Activated T-cell treated with anti-CD3 and anti-CD28 coated beads, Interleukin-2, amount 50 U/mL, for 72 hours (primary cell): ENCODE results near the gene MID1IP1. TPM values are rescaled to one million over a fixed set of nuclear protein-coding genes. Genes with fewer than 3 reads are reported as not detected.

Experiments
- ATAC-seq, 2 donors: fragments of 150-1000 bp; cut with Tn5 transposase; replicated peaks in 1 of 2; 2 replicates each; pipeline ENCODE4 v1.10.0; 2021; ENCODE audit warnings: moderate library complexity in 2 of 2, mild to moderate bottlenecking in 1 of 2
- DNase-seq, 2 donors: peaks; one replicate each; pipeline ENCODE4 v3.0.0; 2021 to 2022; ENCODE audit warnings: mixed read lengths in 1 of 2
- H3K27ac Mint-ChIP-seq: one replicate; pipeline ENCODE4 v1.8.0; 2022; ENCODE audit warnings: mild to moderate bottlenecking, moderate library complexity, mixed read lengths
- H3K27me3 Mint-ChIP-seq: one replicate; pipeline ENCODE4 v1.8.0; 2022; ENCODE audit warnings: low read depth, mixed read lengths
- H3K36me3 Mint-ChIP-seq, 2 donors: one replicate each; pipeline ENCODE4 v1.8.0; 2022; ENCODE audit warnings: mixed read lengths in 2 of 2, mild to moderate bottlenecking in 1 of 2; ENCODE audit not compliant: insufficient read depth in 2 of 2
- H3K4me1 Mint-ChIP-seq: one replicate; pipeline ENCODE4 v1.8.0; 2022; ENCODE audit warnings: low read depth, mixed read lengths
- H3K4me3 Mint-ChIP-seq, 2 donors: one replicate each; pipeline ENCODE4 v1.8.0; 2022; ENCODE audit warnings: mild to moderate bottlenecking in 2 of 2, mixed read lengths in 2 of 2, moderate library complexity in 2 of 2
- H3K9me3 Mint-ChIP-seq, 2 donors: one replicate each; pipeline ENCODE4 v1.8.0; 2022; ENCODE audit warnings: mixed read lengths in 2 of 2
- total RNA-seq, 2 donors: library from RNA; stranded (reverse); gene quantifications; one replicate each; pipeline ENCODE4 v1.2.3, GENCODE V29; 2022

The MID1IP1 gene
- total RNA-seq, 2 donors from 2014 or later, result 118 to 133 TPM

DNA sequence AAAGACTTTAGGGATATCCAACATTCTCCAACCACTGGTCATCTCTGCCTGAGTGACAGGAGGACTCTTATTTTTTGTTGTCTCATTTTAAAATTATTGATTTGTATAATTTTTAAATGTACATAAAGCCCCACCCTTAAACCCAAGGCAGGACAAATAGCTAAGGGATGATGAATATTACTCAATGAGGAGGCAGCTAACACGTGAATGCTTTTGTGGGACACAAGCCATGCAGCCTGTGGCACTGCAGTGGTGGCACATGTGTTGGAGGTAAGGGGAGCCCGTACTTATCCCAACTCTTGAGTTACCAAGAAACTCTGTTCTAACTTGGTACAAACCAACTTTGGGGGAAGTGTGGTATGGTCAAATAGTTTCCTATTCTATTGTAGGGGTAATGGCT is 19.5 kb downstream of the MID1IP1 start:
- ATAC-seq, result no peak
- Mint-ChIP-seq H3K27me3 (no peaks in the 10 kb centered on the region), H3K36me3 (peaks cover 0 to under 1% of the 10 kb centered on the region in 2 donors), H3K27ac (no peak overlapping the region), H3K4me3 (no peak overlapping the region), H3K4me1 (no peaks in the 10 kb centered on the region), H3K9me3 (no peaks in the 10 kb centered on the region)
- DNase-seq, result no peak

DNA sequence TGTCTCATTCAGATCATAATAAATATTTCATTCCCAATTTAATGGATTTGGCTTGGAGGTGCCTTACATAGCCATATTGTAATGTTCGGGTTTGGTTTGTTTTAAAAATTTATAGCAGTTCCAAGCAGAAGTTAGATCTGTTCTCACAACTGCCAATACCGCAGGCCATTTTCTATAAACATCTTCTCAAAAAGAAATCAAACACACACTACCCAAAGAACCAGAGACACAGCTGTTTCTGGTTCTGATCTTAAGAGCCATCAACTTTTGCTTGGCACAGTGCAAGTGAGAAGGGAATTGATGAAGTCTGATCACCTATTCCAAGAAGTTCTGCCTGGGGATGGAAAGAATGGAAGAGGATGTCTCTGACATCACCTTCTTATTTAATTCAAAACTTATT is 22.9 kb downstream of the MID1IP1 start:
- Mint-ChIP-seq H3K9me3 (no peaks in the 10 kb centered on the region), H3K4me3 (no peak overlapping the region), H3K36me3 (no peaks in the 10 kb centered on the region), H3K27me3 (no peaks in the 10 kb centered on the region), H3K27ac (no peak overlapping the region), H3K4me1 (no peaks in the 10 kb centered on the region)
- DNase-seq (no peak), ATAC-seq (no peak)

DNA sequence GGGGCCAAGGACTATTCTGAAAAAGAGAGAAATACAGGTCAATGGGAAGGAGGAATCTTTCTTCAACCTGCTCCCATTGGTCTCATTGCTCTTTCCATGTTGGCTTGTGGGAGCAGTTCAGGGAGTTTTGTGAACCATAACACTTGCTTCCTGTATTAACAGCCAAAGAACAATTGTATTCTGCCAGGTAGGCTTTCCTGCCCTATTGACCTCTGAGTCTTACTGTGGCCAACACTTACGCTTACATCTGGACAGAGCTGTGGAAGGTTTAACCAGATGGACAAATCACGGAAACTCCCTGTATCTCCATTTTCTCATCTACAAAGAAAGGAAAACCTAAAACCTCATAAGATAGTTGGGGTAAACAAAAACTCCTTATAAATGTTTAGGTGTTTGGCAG is 30.7 kb downstream of the MID1IP1 start:
- ATAC-seq, result no peak
- DNase-seq, result no peak
- Mint-ChIP-seq H3K9me3 (no peaks in the 10 kb centered on the region), H3K27me3 (no peaks in the 10 kb centered on the region), H3K36me3 (peaks cover 0 to 2% of the 10 kb centered on the region in 2 donors), H3K27ac (no peak overlapping the region), H3K4me1 (no peaks in the 10 kb centered on the region), H3K4me3 (no peak overlapping the region)

DNA sequence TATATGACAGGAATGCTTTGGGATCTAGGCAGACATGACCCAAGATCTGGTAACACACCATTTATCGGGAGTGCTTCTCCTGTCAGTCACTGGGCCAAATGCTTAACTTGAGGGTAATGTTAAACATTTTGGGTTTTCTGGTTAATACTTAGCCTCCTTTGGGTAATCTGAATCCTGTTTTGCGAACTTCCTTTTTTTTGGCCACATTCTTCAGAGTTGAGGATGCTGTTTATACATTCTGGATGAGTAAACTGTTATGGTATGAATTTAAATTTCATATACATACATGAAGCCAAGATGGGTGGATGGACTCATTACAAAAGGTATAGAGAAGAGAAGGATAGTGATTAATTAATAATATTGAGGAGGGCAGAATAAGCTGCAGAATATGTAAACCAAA is 36.1 kb downstream of the MID1IP1 start:
- Mint-ChIP-seq H3K36me3 (no peaks in the 10 kb centered on the region), H3K4me1 (no peaks in the 10 kb centered on the region), H3K4me3 (no peak overlapping the region), H3K9me3 (peaks cover 0 to 3% of the 10 kb centered on the region in 2 donors), H3K27me3 (peaks cover 18% of the 10 kb centered on the region), H3K27ac (no peak overlapping the region)
- ATAC-seq (no peak), DNase-seq (no peak)

DNA sequence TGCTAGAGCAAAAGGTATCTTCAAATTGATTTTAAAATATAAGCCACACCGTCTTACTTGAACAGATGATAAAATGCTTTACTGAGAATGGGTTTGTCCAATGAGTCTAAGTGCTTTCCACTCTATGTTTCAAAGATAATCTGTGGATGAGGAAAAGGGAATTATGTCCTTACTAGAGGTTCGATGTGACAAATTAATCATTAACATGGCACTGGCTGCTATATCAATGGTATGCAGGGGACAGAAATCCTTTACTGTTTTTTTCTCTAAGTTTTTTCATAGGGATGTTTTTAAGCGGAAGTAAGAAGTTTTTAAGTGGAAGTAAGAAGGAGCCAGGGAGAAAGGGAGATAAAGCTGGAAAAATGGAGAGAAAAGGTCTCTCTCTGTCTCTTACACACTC is 38.0 kb downstream of the MID1IP1 start:
- no peaks in the 10 kb centered on the region for H3K4me1 Mint-ChIP-seq
- peaks cover 0 to 3% of the 10 kb centered on the region in 2 donors for H3K9me3 Mint-ChIP-seq
- ATAC-seq, result no peak
- no peak for DNase-seq
- H3K27ac Mint-ChIP-seq, result no peak overlapping the region
- H3K36me3 Mint-ChIP-seq, result no peaks in the 10 kb centered on the region
- H3K4me3 Mint-ChIP-seq, result no peak overlapping the region
- peaks cover 22% of the 10 kb centered on the region for H3K27me3 Mint-ChIP-seq

DNA sequence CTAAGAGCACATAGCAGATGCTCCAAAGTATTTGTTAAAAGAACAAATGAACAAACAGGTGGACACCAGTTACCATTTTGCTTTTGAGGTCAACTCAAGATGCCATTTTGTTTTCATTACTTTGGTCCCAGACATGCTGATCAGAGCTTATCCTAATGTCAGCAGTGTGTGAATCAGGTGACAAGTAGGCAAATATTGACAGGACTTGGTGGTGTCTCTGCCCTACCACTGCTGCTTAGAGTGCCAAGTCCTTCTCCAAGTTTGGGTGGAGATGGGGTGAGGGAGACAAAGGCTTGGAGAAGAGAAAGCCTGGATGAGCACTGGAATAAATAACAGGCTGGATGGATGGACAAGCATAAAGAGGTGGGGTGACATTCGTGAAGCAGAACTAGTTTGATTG is 38.7 kb downstream of the MID1IP1 start:
- Mint-ChIP-seq H3K9me3 (peaks cover 0 to 3% of the 10 kb centered on the region in 2 donors), H3K27ac (no peak overlapping the region), H3K4me3 (no peak overlapping the region), H3K36me3 (no peaks in the 10 kb centered on the region), H3K27me3 (peaks cover 22% of the 10 kb centered on the region), H3K4me1 (no peaks in the 10 kb centered on the region)
- no peak for ATAC-seq
- DNase-seq, result no peak

DNA sequence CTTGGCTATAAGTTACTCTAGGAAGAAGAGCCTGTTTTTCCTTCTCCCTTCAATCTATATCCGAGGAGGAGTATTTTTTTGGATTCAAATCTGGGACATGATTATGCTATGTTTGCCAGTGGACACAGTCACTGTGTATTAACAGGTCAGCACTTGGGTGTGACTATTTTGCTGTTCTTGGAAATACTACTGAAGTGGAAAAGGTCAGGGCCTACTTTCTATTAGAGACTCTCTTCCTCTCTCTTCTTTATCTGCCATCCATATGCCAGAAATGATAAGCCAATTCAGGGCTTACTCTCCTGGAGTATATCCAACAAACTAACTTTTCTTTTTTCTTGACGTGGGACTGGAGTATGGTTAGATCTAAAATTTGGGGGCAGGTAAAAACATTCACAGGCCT is 40.5 kb downstream of the MID1IP1 start:
- no peak overlapping the region for H3K27ac Mint-ChIP-seq
- no peak for ATAC-seq
- DNase-seq, result no peak
- peaks cover 0 to 3% of the 10 kb centered on the region in 2 donors for H3K9me3 Mint-ChIP-seq
- H3K4me1 Mint-ChIP-seq, result peaks cover 8% of the 10 kb centered on the region
- H3K27me3 Mint-ChIP-seq, result peaks cover 23% of the 10 kb centered on the region
- no peak overlapping the region for H3K4me3 Mint-ChIP-seq
- H3K36me3 Mint-ChIP-seq, result no peaks in the 10 kb centered on the region

DNA sequence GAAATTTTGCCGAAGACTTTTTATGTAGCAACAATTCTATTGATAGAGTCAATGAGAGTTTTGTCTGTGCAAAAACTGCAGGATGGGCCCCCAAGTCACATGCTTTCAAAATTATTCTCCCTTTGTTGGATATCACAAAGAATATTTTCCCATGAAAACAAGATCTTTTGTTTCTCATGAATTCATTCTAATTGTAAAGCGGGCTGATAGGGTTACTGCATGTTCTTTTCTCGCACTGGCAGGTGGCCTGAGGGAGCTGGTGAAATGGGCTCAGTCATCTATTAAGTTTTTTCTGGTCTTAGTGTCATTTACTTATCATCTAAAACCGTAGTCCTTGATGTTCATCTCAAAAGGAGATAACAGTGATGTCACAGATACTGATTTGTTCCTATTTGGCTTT is 44.2 kb downstream of the MID1IP1 start:
- no peak overlapping the region for H3K4me3 Mint-ChIP-seq
- H3K27me3 Mint-ChIP-seq, result peaks cover 16% of the 10 kb centered on the region
- no peaks in the 10 kb centered on the region for H3K9me3 Mint-ChIP-seq
- ATAC-seq (no peak), DNase-seq (no peak)
- H3K27ac Mint-ChIP-seq, result no peak overlapping the region
- H3K36me3 Mint-ChIP-seq, result no peaks in the 10 kb centered on the region
- H3K4me1 Mint-ChIP-seq, result peaks cover 8% of the 10 kb centered on the region

DNA sequence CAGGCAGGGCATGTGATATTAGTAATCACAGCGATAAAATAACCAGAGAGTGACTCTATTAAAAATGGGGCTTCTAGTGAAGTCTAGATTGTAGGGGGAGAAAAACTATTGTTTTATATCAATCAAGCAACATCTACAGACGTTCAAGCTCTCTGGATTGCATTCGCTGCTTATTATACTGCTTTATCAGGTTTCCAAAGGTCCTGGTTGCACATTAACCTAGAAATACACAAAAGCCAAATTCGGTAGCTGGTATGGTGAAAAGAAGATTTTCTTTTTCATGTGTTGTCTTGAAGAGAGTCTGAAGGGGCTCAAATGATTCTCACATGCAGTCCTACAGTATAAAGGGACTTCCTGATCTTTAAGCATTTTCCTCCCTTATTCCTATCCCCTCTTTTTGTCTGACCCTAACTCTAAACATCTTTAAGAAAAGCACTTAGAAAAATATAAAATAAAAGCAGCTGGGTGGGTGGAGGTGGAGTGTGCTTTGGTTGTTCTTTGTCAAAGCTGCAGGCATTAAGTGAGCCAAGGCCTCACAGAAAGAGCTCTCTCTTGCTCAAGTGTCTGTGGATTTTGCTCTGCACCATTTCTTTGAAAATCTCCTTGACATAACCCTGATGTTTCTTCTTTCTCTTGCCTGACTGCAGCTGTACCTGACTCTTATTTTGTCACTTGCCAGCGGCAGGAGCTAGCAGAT is 46.1 kb downstream of the MID1IP1 start:
- Mint-ChIP-seq H3K36me3 (no peaks in the 10 kb centered on the region), H3K27ac (no peak overlapping the region), H3K4me1 (peaks cover 8% of the 10 kb centered on the region), H3K9me3 (no peaks in the 10 kb centered on the region), H3K4me3 (no peak overlapping the region), H3K27me3 (peaks cover 10% of the 10 kb centered on the region)
- ATAC-seq, result no peak
- no peak for DNase-seq

DNA sequence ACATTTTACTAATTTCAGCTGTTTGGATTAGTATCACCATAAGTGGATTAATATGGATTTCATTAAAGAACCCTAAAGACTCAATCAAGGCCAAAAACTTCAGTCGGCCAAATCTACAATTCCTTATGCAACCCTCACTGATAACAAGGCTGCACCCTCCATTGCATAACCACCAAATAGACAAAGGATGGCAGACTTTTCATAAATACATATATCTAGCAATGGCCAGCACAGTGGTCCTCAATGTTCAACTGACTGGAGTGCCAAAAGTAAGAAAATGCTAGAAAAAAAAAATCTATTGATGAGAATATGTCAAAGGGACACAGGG is 46.6 kb downstream of the MID1IP1 start:
- Mint-ChIP-seq H3K27me3 (peaks cover 6% of the 10 kb centered on the region), H3K9me3 (no peaks in the 10 kb centered on the region), H3K4me1 (peaks cover 8% of the 10 kb centered on the region), H3K4me3 (no peak overlapping the region), H3K36me3 (no peaks in the 10 kb centered on the region), H3K27ac (no peak overlapping the region)
- DNase-seq, result no peak
- ATAC-seq, result no peak

DNA sequence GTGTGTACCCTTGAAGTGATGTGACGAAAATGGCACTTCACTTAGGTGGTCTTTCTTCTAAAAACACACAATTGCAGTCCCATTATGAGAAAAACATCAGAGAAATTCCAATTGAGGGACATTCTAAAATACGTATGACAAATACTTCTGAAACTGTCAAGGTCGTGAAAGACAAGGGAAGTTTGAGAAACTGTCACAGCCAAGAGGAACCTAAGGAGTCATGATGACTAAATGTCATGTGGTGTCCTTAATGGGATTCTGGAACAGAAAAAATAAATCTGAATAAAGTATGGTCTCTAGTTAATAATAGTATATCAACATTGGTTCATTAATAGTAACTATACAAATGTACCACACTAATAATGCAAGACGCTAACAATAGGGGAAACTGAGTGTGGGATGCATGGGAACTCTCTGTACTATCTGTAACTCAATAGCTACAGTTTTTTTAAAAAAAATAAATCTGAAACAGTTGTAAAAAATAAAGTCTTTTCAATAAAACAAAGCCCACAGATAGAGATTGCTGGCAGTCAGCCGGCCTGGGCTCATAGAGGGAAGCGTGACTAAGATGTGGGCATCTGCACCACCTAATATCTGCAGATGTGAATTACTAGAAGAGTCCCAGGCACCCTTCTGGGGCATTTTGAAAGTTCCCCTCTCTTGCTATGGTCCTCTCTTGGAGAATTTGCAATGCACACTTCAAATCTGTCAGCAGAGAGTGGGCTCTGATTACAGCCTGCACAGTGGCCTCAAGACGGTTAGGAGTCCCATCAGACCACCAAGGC is 47.6 kb downstream of the MID1IP1 start:
- Mint-ChIP-seq H3K36me3 (no peaks in the 10 kb centered on the region), H3K27ac (no peak overlapping the region), H3K4me1 (peaks cover 8% of the 10 kb centered on the region), H3K9me3 (no peaks in the 10 kb centered on the region), H3K4me3 (no peak overlapping the region), H3K27me3 (peaks cover 6% of the 10 kb centered on the region)
- no peak for ATAC-seq
- DNase-seq, result no peak

DNA sequence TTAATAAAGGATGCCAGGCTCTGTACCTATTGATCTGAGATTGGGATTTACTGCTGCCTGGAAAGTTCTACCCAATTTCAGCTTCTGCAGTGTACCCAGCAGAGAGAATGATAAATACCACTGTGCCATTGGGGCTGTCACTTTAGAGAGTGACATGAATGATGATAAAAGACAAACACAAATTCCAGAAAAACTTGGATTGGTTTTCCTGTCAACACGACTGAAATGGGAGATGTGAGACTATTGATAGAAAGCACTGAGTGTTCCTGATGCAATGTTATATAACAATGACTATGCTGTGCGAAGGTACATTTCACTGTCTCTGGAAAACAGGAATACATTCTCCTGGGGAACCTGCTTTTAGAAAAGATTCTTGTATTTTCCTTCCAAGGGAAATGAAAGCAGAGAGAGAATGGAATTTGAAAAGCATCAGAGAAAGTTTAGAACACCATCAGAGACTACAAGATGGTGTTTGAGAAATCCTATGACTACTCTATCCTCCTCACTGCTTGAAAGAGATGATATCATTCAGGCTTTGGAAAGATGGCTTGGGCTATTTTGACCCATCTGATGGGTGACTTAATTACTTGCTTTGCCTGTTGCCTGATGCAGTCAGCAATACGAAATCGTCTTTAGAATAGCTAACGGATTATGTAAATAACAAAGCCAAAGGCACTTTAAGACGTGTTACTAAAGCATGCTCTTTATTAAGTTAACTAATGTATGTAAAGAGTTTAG is 49.7 kb downstream of the MID1IP1 start:
- DNase-seq, result no peak
- no peak for ATAC-seq
- no peak overlapping the region for H3K4me3 Mint-ChIP-seq
- H3K36me3 Mint-ChIP-seq, result no peaks in the 10 kb centered on the region
- no peak overlapping the region for H3K27ac Mint-ChIP-seq
- no peaks in the 10 kb centered on the region for H3K9me3 Mint-ChIP-seq
- H3K27me3 Mint-ChIP-seq, result peaks cover 6% of the 10 kb centered on the region
- peaks cover 5% of the 10 kb centered on the region for H3K4me1 Mint-ChIP-seq

DNA sequence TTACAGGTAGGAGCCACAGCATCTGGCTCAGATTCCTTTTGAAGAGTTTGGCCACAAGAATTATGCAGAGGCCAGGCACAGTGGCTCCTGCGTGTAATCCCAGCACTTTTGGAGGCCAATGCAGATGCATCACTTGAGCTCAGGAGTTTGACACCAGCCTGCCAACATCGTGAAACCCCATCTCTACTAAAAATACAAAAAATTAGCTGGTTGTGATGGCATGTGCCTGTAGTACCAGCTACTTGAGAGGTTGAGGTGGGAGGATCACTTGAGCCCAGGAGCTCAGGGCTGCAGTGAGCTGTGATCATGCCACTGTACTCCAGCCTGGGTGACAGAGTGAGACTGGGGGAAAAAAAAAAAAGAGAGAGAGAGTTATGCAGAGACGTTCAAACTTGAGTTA is 53.0 kb downstream of the MID1IP1 start:
- H3K27me3 Mint-ChIP-seq, result peaks cover 13% of the 10 kb centered on the region
- H3K27ac Mint-ChIP-seq, result no peak overlapping the region
- peaks cover 8% of the 10 kb centered on the region for H3K4me1 Mint-ChIP-seq
- DNase-seq (no peak), ATAC-seq (no peak)
- H3K4me3 Mint-ChIP-seq, result no peak overlapping the region
- H3K9me3 Mint-ChIP-seq, result no peaks in the 10 kb centered on the region
- H3K36me3 Mint-ChIP-seq, result no peaks in the 10 kb centered on the region
